ENCODE measurements around the gene NF1. TPM values are rescaled to one million over a fixed set of nuclear protein-coding genes. Genes with fewer than 3 reads are reported as not detected.

Gene NF1
- total RNA-seq, 1 donor from 2014 or later: 33.2 TPM

GRCh38 chr17:31392856-31393748, 298.3 kb downstream of the NF1 start:
- Histone ChIP-seq H3K27me3 (ENCODE audit: control insufficient read depth, insufficient read depth, low read length) (peaks cover 28% of the 10 kb centered on the region), H3K36me3 (ENCODE audit: control insufficient read depth, insufficient read depth, low read length) (no peaks in the 10 kb centered on the region), H3K4me3 (ENCODE audit: low read depth, low read length) (no peak overlapping the region)
- peak; percentile 41 for DNase-seq (ENCODE audit: low read depth)
- no peak for FAIRE-seq
- TF ChIP-seq CTCF (IDR thresholded peaks at IDR 0.05; ENCODE audit: insufficient read depth, low read length, severe bottlenecking): no peak

DNA sequence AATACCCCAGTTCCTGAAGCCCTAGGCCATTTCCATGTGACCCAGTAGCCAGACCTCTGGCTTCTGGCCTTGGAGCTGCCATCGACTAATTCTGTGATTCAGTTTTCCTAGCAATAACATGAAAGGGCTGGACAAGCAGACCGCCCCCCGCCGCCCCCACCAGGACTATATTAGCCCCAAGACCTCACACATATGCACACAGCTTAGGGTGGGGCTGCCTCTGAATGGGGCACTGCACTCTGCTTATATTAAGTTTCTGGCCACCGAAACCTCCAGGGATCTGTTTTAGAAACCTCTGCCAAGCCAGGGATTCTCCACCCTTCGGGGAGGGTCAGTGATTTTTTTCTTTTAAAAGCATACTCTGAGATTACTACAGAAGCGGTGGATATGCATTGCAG, 299.0 kb downstream of the NF1 start:
- Histone ChIP-seq H3K36me3 (ENCODE audit: control insufficient read depth, insufficient read depth, low read length) (no peaks in the 10 kb centered on the region), H3K4me3 (ENCODE audit: low read depth, low read length) (no peak overlapping the region), H3K27me3 (ENCODE audit: control insufficient read depth, insufficient read depth, low read length) (peaks cover 28% of the 10 kb centered on the region)
- FAIRE-seq (no peak), DNase-seq (ENCODE audit: low read depth) (no peak)
- no peak for TF ChIP-seq CTCF (IDR thresholded peaks at IDR 0.05; ENCODE audit: insufficient read depth, low read length, severe bottlenecking)

- Histone ChIP-seq H3K4me3 (ENCODE audit: low read depth, low read length) (no peak overlapping the region), H3K36me3 (ENCODE audit: control insufficient read depth, insufficient read depth, low read length) (no peaks in the 10 kb centered on the region), H3K27me3 (ENCODE audit: control insufficient read depth, insufficient read depth, low read length) (peaks cover 23% of the 10 kb centered on the region)
- DNase-seq (ENCODE audit: low read depth): peak; percentile 45
- no peak for TF ChIP-seq CTCF (IDR thresholded peaks at IDR 0.05; ENCODE audit: insufficient read depth, low read length, severe bottlenecking)
- FAIRE-seq: no peak
Observed at GRCh38 chr17:31394544-31394943, 299.8 kb downstream of the NF1 start.

DNA sequence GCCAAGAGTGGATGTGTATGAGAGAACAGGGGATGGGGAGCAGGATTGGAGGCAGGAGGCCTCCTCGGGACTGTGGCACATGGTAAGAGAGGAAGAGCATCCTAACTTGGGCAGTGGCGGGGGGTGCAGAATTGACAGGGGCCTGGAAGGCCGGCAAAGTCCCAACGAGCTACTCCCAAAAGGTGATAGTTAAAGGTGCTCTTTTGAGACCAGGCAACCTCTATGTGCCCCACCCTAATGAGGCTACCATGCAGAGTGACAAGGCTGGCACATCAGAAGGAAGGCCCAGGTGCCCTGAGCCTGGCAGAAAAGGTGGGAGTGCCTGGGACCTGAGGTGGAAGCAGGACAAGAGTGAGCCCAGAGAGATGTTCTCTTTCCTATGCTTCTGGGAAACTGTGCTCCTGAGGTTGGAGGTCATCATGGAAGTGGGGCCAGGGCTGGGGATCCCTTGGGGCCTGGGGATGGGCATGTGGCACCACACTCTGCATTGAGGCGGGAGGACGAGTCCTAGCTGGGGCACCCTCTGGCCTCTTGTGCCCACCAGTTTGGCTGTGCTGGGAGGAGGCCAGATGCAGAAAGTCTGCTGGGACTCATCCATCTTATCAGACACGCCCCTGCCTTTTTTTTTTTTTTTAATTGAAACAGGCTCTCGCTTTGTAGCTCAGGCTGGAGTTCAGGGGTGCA, 302.6 kb downstream of the NF1 start:
- Histone ChIP-seq H3K27me3 (ENCODE audit: control insufficient read depth, insufficient read depth, low read length) (peaks cover 7% of the 10 kb centered on the region), H3K36me3 (ENCODE audit: control insufficient read depth, insufficient read depth, low read length) (no peaks in the 10 kb centered on the region), H3K4me3 (ENCODE audit: low read depth, low read length) (no peak overlapping the region)
- no peak for FAIRE-seq
- no peak for TF ChIP-seq CTCF (IDR thresholded peaks at IDR 0.05; ENCODE audit: insufficient read depth, low read length, severe bottlenecking)
- DNase-seq (ENCODE audit: low read depth): no peak

DNA sequence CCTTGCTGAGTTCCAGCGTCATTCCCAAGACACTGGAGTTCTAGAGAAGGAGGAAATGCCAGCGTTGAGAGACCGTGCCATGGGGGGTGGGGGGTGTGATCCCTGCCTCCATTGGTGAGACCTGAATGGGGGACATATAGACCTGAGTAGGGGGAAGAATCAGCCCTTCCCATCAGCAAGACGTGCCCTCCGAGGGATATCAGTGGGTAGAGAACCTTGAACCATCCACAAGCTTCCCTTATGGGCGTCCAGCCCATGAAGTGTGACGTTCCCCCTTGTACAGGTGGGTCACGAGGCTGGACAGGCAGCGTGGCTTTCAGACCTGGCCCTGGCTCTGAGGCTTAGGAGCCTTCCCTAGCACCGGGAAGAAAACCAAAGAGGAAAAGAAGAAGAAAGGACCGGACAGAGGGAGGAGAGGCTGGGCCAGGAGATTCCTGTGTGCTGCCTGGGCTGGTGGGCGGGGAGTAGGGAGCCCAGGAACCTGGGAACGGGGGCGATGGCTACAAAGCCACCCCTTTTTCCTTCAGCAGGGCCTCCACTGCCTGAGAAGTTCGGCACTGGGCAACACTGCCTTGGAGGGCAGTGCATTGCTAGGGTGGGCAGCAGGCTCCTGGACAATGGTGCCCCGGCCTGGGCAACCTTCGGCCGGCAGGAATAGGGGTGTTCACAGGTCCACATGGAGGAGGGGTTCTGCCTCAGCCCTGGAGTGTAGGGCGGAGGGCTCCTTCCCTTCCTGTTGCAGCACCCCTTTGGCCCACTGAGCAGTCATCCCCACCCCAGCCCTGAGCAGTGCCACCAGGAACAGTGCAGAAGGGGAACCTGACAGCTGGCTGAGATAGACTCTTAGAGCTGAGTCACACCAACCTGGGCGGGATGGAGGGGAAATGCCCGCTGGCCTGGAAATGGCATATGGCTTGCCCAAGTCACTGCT, 303.9 kb downstream of the NF1 start:
- Histone ChIP-seq H3K4me3 (ENCODE audit: low read depth, low read length) (no peak overlapping the region), H3K27me3 (ENCODE audit: control insufficient read depth, insufficient read depth, low read length) (peaks cover 3% of the 10 kb centered on the region), H3K36me3 (ENCODE audit: control insufficient read depth, insufficient read depth, low read length) (no peaks in the 10 kb centered on the region)
- FAIRE-seq (no peak), DNase-seq (ENCODE audit: low read depth) (no peak)
- TF ChIP-seq CTCF (IDR thresholded peaks at IDR 0.05; ENCODE audit: insufficient read depth, low read length, severe bottlenecking): no peak

Data from bronchial epithelial cell (primary cell).